ENCODE measurements around the gene SLC51B.
"Not testable (repeated sequence)": the region's sequence is repeated elsewhere in the genome, so short reads cannot be mapped to it uniquely, and the experiment has no call there.

The SLC51B gene

DNA sequence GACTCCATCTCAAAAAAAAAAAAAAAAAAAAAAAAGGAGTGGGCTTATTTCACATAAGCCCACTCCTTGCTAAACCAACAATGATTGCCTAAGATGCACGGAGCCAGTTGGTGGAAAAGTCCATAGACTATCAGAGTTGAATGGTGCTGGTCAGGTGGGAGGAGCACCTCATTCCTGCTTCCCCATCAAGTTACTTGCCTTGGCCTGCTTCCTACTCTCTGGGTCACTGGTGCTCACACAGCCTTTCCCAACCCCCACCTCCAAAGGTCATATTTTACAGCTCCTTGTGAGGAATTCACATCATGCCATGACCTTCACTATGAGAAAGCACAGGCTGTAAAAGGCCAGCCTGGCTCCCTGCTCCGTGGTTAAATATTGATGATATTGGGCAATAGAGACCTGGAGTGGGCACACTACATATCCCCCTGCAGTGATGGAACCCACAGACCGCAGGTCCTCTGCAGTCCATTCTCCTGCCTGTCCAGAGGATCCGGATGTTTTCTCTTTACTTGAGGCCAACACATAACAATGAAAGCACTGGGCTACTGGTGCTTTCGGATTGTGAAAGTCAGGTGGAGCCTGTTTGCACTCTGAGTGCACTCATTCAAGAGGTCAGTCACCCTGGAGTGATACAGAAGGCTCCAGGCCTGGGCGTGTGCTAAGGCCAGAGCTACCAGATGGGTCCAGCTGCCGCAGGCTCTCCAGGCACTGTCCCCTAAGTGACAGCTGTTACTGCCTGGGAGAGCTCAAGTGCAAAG is at the start of gene SLC51B:
Gene SLC51B (plus strand): TSS at position 664 of the 758 bp plus-strand sequence. CDS start 4,618 bp downstream, outside the sequence.
- DNase-seq (ENCODE audit: low read depth) = peak; percentile 50
- no peak within 1 kb of the TSS for H3K4me3 ChIP-seq (ENCODE audit: low read depth, low read length)
- TF ChIP-seq, protein P1, sequence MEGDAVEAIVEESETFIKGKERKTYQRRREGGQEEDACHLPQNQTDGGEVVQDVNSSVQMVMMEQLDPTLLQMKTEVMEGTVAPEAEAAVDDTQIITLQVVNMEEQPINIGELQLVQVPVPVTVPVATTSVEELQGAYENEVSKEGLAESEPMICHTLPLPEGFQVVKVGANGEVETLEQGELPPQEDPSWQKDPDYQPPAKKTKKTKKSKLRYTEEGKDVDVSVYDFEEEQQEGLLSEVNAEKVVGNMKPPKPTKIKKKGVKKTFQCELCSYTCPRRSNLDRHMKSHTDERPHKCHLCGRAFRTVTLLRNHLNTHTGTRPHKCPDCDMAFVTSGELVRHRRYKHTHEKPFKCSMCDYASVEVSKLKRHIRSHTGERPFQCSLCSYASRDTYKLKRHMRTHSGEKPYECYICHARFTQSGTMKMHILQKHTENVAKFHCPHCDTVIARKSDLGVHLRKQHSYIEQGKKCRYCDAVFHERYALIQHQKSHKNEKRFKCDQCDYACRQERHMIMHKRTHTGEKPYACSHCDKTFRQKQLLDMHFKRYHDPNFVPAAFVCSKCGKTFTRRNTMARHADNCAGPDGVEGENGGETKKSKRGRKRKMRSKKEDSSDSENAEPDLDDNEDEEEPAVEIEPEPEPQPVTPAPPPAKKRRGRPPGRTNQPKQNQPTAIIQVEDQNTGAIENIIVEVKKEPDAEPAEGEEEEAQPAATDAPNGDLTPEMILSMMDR (conservative IDR thresholded peaks at IDR 0.05; ENCODE audit: low read depth, low read length) = no peak

- no peak for DNase-seq (ENCODE audit: low read depth)
- TF ChIP-seq, protein P1 (conservative IDR thresholded peaks at IDR 0.05; ENCODE audit: low read depth, low read length) = no peak
- no peak overlapping the region for H3K4me3 ChIP-seq (ENCODE audit: low read depth, low read length)
Observed at GRCh38 chr15:64997066-64997465, 48.1 kb upstream of the SLC51B start.

- no peak overlapping the region for H3K4me3 ChIP-seq (ENCODE audit: low read depth, low read length)
- DNase-seq (ENCODE audit: low read depth) = no peak
- TF ChIP-seq, protein P1 (conservative IDR thresholded peaks at IDR 0.05; ENCODE audit: low read depth, low read length) = no peak
Observed at GRCh38 chr15:64997745-64998375, 47.3 kb upstream of the SLC51B start.

- DNase-seq (ENCODE audit: low read depth) = no peak
- TF ChIP-seq, protein P1 (conservative IDR thresholded peaks at IDR 0.05; ENCODE audit: low read depth, low read length) = no peak
- no peak overlapping the region for H3K4me3 ChIP-seq (ENCODE audit: low read depth, low read length)
Observed at GRCh38 chr15:65004993-65005392, 40.2 kb upstream of the SLC51B start.

- no peak overlapping the region for H3K4me3 ChIP-seq (ENCODE audit: low read depth, low read length)
- TF ChIP-seq, protein P1 (conservative IDR thresholded peaks at IDR 0.05; ENCODE audit: low read depth, low read length) = no peak
- no peak for DNase-seq (ENCODE audit: low read depth)
Observed at GRCh38 chr15:65006876-65007275, 38.3 kb upstream of the SLC51B start.

DNA sequence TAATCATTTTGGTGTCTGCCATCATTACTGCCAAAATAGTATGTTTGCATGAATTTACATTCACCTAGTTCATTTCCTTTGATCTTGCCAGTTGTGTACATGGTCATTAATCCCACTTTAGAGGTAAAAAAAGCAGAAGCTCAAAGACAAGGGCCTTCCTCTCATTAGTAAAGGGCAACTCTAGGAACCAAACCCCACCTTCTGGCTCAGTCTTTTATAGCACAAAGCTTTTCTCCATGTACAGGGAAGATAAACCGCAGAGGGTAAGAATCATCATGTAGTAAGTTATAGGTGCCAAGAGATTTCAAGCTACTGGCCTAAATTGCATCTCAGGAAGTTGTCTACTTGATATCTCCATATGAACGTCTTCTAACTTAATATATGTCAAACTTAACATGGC is 36.2 kb upstream of the SLC51B start:
- TF ChIP-seq, protein P1 (conservative IDR thresholded peaks at IDR 0.05; ENCODE audit: low read depth, low read length) = peak; percentile 38
- H3K4me3 ChIP-seq (ENCODE audit: low read depth, low read length) = no peak overlapping the region
- DNase-seq (ENCODE audit: low read depth) = peak; percentile 41

GRCh38 chr15:65011198-65011597 is 34.0 kb upstream of the SLC51B start:
- not testable (repeated sequence) for DNase-seq (ENCODE audit: low read depth); H3K4me3 ChIP-seq (ENCODE audit: low read depth, low read length)

All from choroid plexus epithelial cell (primary cell).